Stimulated activated CD4-positive, alpha-beta T cell treated with anti-CD3 and anti-CD28 coated beads, TNF-alpha, amount 100 ng/mL, for 24 hours (primary cell): Measurements from ENCODE around the gene CIAPIN1.

Source experiments
- DNase-seq, 3 experiments: peaks; one replicate each; pipeline ENCODE4 v3.0.0-alpha.2; 2020; ENCODE audit warnings: low read depth in 3 of 3

The CIAPIN1 gene

GRCh38 chr16:57476546-57477410 is 29.6 kb upstream of the CIAPIN1 start:
- DNase-seq = no peak

- DNase-seq = peak; percentile 18 to 80 (median 48)
These were observed 28.6 kb upstream of the CIAPIN1 start for GRCh38 chr16:57475711-57476339.

GRCh38 chr16:57474671-57475661 is 27.8 kb upstream of the CIAPIN1 start:
- no peak for DNase-seq

GRCh38 chr16:57473906-57474305 is 26.7 kb upstream of the CIAPIN1 start:
- no peak for DNase-seq

GRCh38 chr16:57473176-57473840 is 26.1 kb upstream of the CIAPIN1 start:
- DNase-seq = no peak

GRCh38 chr16:57472665-57473060 is 25.5 kb upstream of the CIAPIN1 start:
- no peak for DNase-seq

GRCh38 chr16:57471852-57472664 is 24.9 kb upstream of the CIAPIN1 start:
- no peak for DNase-seq

GRCh38 chr16:57471209-57471608 is 24.0 kb upstream of the CIAPIN1 start:
- no peak for DNase-seq

- no peak for DNase-seq
These were observed 23.5 kb upstream of the CIAPIN1 start for GRCh38 chr16:57470711-57471110.

- DNase-seq = no peak
These were observed 22.8 kb upstream of the CIAPIN1 start for GRCh38 chr16:57469917-57470470.

GRCh38 chr16:57469046-57469445 is 21.9 kb upstream of the CIAPIN1 start:
- DNase-seq = no peak

GRCh38 chr16:57468346-57468745 is 21.2 kb upstream of the CIAPIN1 start:
- no peak for DNase-seq

GRCh38 chr16:57464523-57464922 is 17.3 kb upstream of the CIAPIN1 start:
- DNase-seq = no peak

GRCh38 chr16:57462978-57463362 is 15.8 kb upstream of the CIAPIN1 start:
- DNase-seq = no peak

GRCh38 chr16:57462209-57462977 is 15.2 kb upstream of the CIAPIN1 start, which contains the start of gene POLR2C:
POLR2C (plus strand) TSS chr16:57462679; CDS start chr16:57462725, 46 bp downstream.
- peak; percentile 82 to 88 (median 86) for DNase-seq

- DNase-seq = no peak
These were observed 4.8 kb upstream of the CIAPIN1 start for GRCh38 chr16:57452021-57452420.

GRCh38 chr16:57446531-57447185 is 527 bp downstream of the CIAPIN1 start:
- DNase-seq = peak in 2 of 3 experiments; percentile 8 to 21

- DNase-seq = no peak
These were observed 1.7 kb downstream of the CIAPIN1 start for GRCh38 chr16:57445510-57445909.

- no peak for DNase-seq
These were observed 2.5 kb downstream of the CIAPIN1 start for GRCh38 chr16:57444711-57445110.
